Heart right ventricle (tissue), 16 donors: ENCODE measurements around the gene NPHP4. TPM values are rescaled to one million over a fixed set of nuclear protein-coding genes. Genes with fewer than 3 reads are reported as not detected.

Source experiments
- ATAC-seq, 8 donors: fragments of 200-7000 bp; cut with Tn5 transposase; one replicate each; pipeline ENCODE4 v1.9.1; 2020; ENCODE audit warnings: mild to moderate bottlenecking in 8 of 8, moderate library complexity in 8 of 8, moderate number of reproducible peaks in 1 of 8
- DNase-seq, 2 donors: peaks; one replicate each; pipeline ENCODE4 v3.0.0-alpha.2; 2020
- H3K27ac ChIP-seq, 10 donors: fragments of 200-600 bp; sonication (generic) in 2 of 10; one replicate each; pipeline versions ENCODE4 v1.5.0 to v1.8.0; 2020 to 2022; ENCODE audit warnings: mild to moderate bottlenecking in 3 of 10
- H3K27me3 ChIP-seq, 7 donors: fragments of 200-600 bp; one replicate each; pipeline ENCODE4 v1.8.0; 2021 to 2022; ENCODE audit warnings: mild to moderate bottlenecking in 2 of 7
- H3K36me3 ChIP-seq, 9 donors: fragments of 200-600 bp; sonication (generic) in 1 of 9; one replicate each; pipeline versions ENCODE4 v1.5.0 to v1.8.0; 2020 to 2022; ENCODE audit warnings: mild to moderate bottlenecking in 2 of 9
- H3K4me1 ChIP-seq, 9 donors: fragments of 200-600 bp; sonication (generic) in 1 of 9; one replicate each; pipeline versions ENCODE4 v1.5.0 to v1.8.0; 2020 to 2022; ENCODE audit warnings: mild to moderate bottlenecking in 4 of 9
- H3K4me3 ChIP-seq, 10 donors: fragments of 200-600 bp; sonication (generic) in 2 of 10; one replicate each; pipeline versions ENCODE4 v1.5.0 to v1.8.0; 2020 to 2022; ENCODE audit warnings: mild to moderate bottlenecking in 7 of 10, moderate library complexity in 2 of 10
- H3K9me3 ChIP-seq, 11 donors: fragments of 200-600 bp in 10 of 11; sonication (generic) in 2 of 11; one replicate each; pipeline versions ENCODE4 v1.5.0 to v1.8.0; 2013 to 2022; ENCODE audit warnings: mild to moderate bottlenecking in 2 of 11, control low read depth in 1 of 11, moderate library complexity in 1 of 11
- WGBS, 2 donors: extraction: QIAGEN DNeasy Blood & Tissue Kit; methylation state at CpG; one replicate each; pipeline ENCODE4 v1.1.7; 2013; ENCODE audit warnings: inconsistent platforms in 1 of 2; 5-methylcytosine and 5-hydroxymethylcytosine counted together
- intact Hi-C, 10 donors: fragments of 100-400 bp; cut with DNase I; formaldehyde crosslinking; loops; one replicate each; pipeline versions ENCODE4 v1.11.1 to v1.14.2; 2022
- polyA plus RNA-seq, 2 donors: library from polyadenylated mRNA; stranded (reverse); fragments of 200-250 nt; gene quantifications; one replicate each; pipeline ENCODE4 v1.2.3, GENCODE V29; 2013
- total RNA-seq, 10 donors: library from RNA; stranded (reverse); fragmentation: NEBNext Ultra II Directional in 3 of 10; extraction: Animal tissue kit (Norgen Biotek cat#: 25700) in 3 of 10; gene quantifications; one replicate each; pipeline versions ENCODE4 v1.2.1 to v1.2.4, GENCODE V29; 2021 to 2023
- TF ChIP-seq, protein P1 (sequence below), 9 donors: fragments of 200-600 bp; sonication (generic) in 2 of 9; IDR thresholded peaks; one replicate each; pipeline versions ENCODE4 v1.5.0 to v1.8.0; 2021 to 2022; ENCODE audit warnings: antibody characterized with exemption in 9 of 9, mild to moderate bottlenecking in 5 of 9, moderate library complexity in 1 of 9
- donor health status: Arrhythmogenic right ventricular cardiomyopathy.
- donor health status: ischemic (EF 13 %, LVEDD 7.1; RV severe dilation, severe dysfunction).
- donor health status: healthy with polysubstance abuse.
- donor health status: DM: no; HTN: yes; CAD: no.
- donor health status: DM: no; HTN: no; CAD: no.
- donor health status: ischemic (EF 25% LVEDD 6.9; RV normal size, moderate dysfunction).
- donor health status: ischemic (EF 25% LVEDD 5.7; RV mildly dilated, moderate dysfunction).
- donor health status: healthy.
- donor health status: DM: yes; HTN: yes; CAD: no.
- donor health status: Ischemic cardiomyopathy.
- donor health status: ischemic (EF 35%, LVEDD 5.7; RV mildly dilated, moderate dysfunction).
- donor health status: nonischemic (EF 11% LVEDD 7.7; RV severe dilation, severe dysfunction).
- donor health status: DM: yes; HTN: yes; CAD: no.
- donor health status: PGD.
- donor health status: ischemic (EF 29% LVEDD 5.4; RV normal size, mild dysfunction).
- donor health status: nonischemic (EF 23%, LVEDD 6.1; RV moderate dilation, normal function).

Gene NPHP4
- total and polyA plus RNA-seq, 12 donors: 2.4 to 5.7 (median 3.3) TPM

DNA sequence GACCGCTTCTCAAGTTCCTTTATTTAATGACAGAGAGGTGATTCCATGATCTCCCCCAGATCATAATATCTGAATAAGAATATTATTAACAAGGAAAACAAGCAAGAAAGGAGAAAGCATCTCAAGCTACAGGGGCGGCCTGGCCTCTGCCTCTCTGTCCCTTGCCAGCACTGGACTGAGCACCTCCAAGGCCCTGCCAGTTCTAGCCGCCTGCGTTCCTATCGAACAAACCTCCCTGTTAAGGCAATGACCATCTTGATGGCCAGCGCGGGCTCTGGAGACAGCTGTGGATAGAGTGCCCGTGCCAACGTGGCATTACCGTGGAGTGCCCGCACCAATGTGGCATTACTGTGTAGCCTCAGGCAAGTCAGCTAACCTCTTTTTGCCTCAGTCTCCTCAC lies 84.8 kb downstream of the NPHP4 start:
- ATAC-seq: no peak
- WGBS, 2 donors: 95 to 96% methylated on average over 11 of the region's 11 CpGs

GRCh38 chr1:5906966-5907365 lies 85.3 kb downstream of the NPHP4 start:
- H3K27me3 ChIP-seq: no peaks in the 10 kb centered on the region
- DNase-seq: no peak
- TF ChIP-seq, protein P1, sequence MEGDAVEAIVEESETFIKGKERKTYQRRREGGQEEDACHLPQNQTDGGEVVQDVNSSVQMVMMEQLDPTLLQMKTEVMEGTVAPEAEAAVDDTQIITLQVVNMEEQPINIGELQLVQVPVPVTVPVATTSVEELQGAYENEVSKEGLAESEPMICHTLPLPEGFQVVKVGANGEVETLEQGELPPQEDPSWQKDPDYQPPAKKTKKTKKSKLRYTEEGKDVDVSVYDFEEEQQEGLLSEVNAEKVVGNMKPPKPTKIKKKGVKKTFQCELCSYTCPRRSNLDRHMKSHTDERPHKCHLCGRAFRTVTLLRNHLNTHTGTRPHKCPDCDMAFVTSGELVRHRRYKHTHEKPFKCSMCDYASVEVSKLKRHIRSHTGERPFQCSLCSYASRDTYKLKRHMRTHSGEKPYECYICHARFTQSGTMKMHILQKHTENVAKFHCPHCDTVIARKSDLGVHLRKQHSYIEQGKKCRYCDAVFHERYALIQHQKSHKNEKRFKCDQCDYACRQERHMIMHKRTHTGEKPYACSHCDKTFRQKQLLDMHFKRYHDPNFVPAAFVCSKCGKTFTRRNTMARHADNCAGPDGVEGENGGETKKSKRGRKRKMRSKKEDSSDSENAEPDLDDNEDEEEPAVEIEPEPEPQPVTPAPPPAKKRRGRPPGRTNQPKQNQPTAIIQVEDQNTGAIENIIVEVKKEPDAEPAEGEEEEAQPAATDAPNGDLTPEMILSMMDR (IDR thresholded peaks at IDR 0.05): no peak
- H3K27ac ChIP-seq: no peak overlapping the region
- no peaks in the 10 kb centered on the region for H3K4me1 ChIP-seq
- 93 to 97% methylated on average over 12 of the region's 12 CpGs for WGBS, 2 donors
- H3K9me3 ChIP-seq: no peaks in the 10 kb centered on the region
- H3K36me3 ChIP-seq: peaks cover 0 to 57% (median 0%) of the 10 kb centered on the region in 9 donors
- ATAC-seq: no peak
- no peak overlapping the region for H3K4me3 ChIP-seq
- intact Hi-C loops: no loop called here

More for the DNA sequence above, 84.8 kb downstream of the NPHP4 start:
- intact Hi-C loops: no loop called here
- no peak overlapping the region for H3K4me3 ChIP-seq
- no peaks in the 10 kb centered on the region for H3K27me3 ChIP-seq
- H3K36me3 ChIP-seq: peaks cover 0 to 57% (median 0%) of the 10 kb centered on the region in 9 donors
- no peaks in the 10 kb centered on the region for H3K9me3 ChIP-seq
- no peak for DNase-seq
- H3K4me1 ChIP-seq: no peaks in the 10 kb centered on the region
- no peak overlapping the region for H3K27ac ChIP-seq
- TF ChIP-seq, protein P1 (IDR thresholded peaks at IDR 0.05): no peak

DNA sequence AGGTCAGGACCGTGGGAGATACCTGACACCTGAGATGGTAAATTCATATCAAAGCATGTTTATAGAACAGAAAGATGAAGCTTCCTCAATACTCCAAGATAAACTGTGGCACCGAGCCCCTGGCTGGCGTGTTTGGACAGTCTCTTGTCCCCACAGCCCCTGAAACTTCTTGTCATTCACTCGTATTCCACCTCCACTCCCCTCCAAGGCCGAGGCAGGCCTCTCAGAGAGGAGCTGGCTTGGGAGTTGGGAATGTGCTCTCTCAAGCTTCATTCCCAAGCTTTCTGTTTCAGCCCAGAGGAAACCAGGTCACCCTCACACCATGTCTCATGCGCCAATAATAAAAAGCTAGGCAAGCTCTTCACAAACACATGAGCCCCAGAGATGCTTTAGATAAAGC lies 86.1 kb downstream of the NPHP4 start:
- H3K4me1 ChIP-seq: no peaks in the 10 kb centered on the region
- H3K36me3 ChIP-seq: peaks cover 0 to 59% (median 0%) of the 10 kb centered on the region in 9 donors
- H3K27me3 ChIP-seq: no peaks in the 10 kb centered on the region
- WGBS, 2 donors: 95 to 97% methylated on average over 6 of the region's 6 CpGs
- no peak for DNase-seq
- H3K4me3 ChIP-seq: no peak overlapping the region
- TF ChIP-seq, protein P1 (IDR thresholded peaks at IDR 0.05): no peak
- intact Hi-C loops: no loop called here
- ATAC-seq: no peak
- no peak overlapping the region for H3K27ac ChIP-seq
- H3K9me3 ChIP-seq: no peaks in the 10 kb centered on the region

DNA sequence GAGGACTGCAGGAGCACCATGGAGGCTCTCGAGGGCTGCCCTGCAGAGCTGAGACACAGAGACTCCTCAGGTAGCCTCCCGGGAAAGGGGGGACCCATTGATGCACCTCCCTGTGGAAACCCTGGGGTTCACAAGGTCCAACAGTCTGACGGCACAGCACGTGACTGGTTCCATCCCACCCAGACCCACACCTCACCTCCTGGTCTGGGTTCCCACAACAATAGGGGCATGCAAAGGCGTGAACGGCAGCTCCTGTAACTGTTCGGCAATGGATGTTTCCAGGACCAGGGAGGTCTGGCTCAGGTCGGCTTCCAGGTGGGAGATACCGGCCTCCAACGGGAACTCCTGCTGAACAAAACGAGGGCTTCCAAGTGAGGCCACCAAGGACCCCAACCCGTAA lies 86.8 kb downstream of the NPHP4 start:
- peaks cover 0 to 63% (median 0%) of the 10 kb centered on the region in 9 donors for H3K36me3 ChIP-seq
- DNase-seq: no peak

More for the DNA sequence above, 86.8 kb downstream of the NPHP4 start:
- Histone ChIP-seq H3K27ac (no peak overlapping the region), H3K4me1 (no peaks in the 10 kb centered on the region), H3K4me3 (no peak overlapping the region), H3K27me3 (no peaks in the 10 kb centered on the region), H3K9me3 (no peaks in the 10 kb centered on the region)
- intact Hi-C loops: no loop called here
- ATAC-seq: no peak
- TF ChIP-seq, protein P1 (IDR thresholded peaks at IDR 0.05): no peak
- WGBS, 2 donors: 91 to 97% methylated on average over 12 of the region's 12 CpGs
